Posterior vena cava (tissue), 2 donors: ENCODE measurements around the gene CEP43. TPM values are rescaled to one million over a fixed set of nuclear protein-coding genes. Genes with fewer than 3 reads are reported as not detected.
A peak's percentile ranks its signal among the peaks of the same experiment; 100 is the strongest.
"Not testable (repeated sequence)": the region's sequence is repeated elsewhere in the genome, so short reads cannot be mapped to it uniquely, and the experiment has no call there.

ENCODE experiments used
- DNase-seq: peaks from one replicate; pipeline ENCODE4 v3.0.0-alpha.2; 2020; ENCODE audit warnings: low spot score
- intact Hi-C, 2 donors: fragments of 100-400 bp; cut with DNase I; formaldehyde crosslinking; loops; one replicate each; pipeline versions ENCODE4 v1.14.1 to v1.14.2; 2022 to 2023
- long read RNA-seq, 2 donors: library from polyadenylated mRNA; unstranded; transcript quantifications; one replicate each; pipeline ENCODE4 v2.0.0, GENCODE V29; 2020 to 2021
- total RNA-seq, 2 donors: library from RNA; stranded (reverse); fragmentation: NEBNext Ultra II Directional; extraction: Animal tissue kit (Norgen Biotek cat#: 25700); gene quantifications; one replicate each; pipeline ENCODE4 v1.2.1, GENCODE V29; 2021
- donor health status: DM: yes; HTN: yes; CAD: no.
- donor health status: DM: yes; HTN: yes; CAD: no.

Gene CEP43
- 1 to 10 TPM; 7.9 to 8.7 TPM for total RNA-seq
- long read RNA-seq, donor 1, partial matches to known transcripts: 0 of 2 reads
- long read RNA-seq, donor 1, other reads (novel, unspliced or antisense): 0 of 2 reads
- long read RNA-seq, donor 2, full-length matches to known transcripts: 11 of 16 reads
- long read RNA-seq, donor 2, partial matches to known transcripts: 1 of 16 reads
- long read RNA-seq, donor 2, other reads (novel, unspliced or antisense): 4 of 16 reads

GRCh38 chr6:166999145-166999883 lies at the start of gene CEP43:
TSS of gene CEP43 (plus strand) at chr6:166999397. CDS start at chr6:166999413, 16 bp downstream.
- intact Hi-C loops: loop anchor here in 1 of 2 donors (10.0 kb wide), 1 partner anchor 215 kb away; no protein-coding TSS in a partner anchor
- DNase-seq: peak; percentile 98

DNA sequence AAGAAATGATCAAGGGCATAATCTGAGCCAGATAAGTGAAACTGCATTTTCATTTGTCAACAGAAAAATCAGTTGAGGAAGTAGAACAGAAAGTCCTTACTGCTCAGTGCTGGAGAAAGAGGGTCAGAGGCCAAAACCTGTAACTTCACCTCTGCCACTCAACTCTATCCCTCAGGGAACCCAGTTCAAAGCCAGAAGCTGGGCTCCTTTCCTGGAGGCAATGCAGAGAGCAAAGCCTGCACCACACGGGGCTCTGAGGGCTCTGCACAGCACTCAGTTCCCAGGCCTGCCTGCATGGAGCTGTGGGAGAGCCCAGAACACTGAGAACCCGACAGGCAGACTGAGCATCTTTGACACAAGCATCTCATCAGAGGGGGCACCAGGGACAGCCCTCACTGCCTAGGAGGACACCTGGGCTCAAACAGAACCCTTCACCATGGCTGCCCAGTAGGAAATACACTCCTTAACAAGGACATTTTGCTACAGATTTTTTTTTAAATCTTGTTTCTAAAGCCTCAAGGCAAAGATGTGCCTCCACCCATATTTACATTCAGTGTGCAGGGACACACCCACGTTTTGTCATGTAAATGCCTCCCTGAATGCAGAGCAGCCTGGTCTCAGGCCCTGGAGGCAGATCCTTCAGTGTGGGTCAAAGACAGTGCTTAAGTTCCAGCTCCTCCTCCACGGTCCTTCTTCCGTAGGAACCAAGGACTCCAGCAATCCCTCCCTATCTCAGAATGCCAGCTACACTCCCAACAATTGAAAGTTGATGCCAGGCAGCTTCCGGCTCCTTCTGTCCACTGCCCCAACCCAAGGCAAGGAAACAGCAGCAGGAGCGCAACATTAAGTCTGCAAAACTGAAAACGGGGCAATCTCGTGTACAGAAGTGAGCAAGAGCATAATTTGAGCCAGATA lies 49.4 kb upstream of the CEP43 start:
- no peak for DNase-seq
- intact Hi-C loops: no loop called here

- intact Hi-C loops: no loop called here
These were observed 48.8 kb upstream of the CEP43 start for GRCh38 chr6:166950443-166950821.

DNA sequence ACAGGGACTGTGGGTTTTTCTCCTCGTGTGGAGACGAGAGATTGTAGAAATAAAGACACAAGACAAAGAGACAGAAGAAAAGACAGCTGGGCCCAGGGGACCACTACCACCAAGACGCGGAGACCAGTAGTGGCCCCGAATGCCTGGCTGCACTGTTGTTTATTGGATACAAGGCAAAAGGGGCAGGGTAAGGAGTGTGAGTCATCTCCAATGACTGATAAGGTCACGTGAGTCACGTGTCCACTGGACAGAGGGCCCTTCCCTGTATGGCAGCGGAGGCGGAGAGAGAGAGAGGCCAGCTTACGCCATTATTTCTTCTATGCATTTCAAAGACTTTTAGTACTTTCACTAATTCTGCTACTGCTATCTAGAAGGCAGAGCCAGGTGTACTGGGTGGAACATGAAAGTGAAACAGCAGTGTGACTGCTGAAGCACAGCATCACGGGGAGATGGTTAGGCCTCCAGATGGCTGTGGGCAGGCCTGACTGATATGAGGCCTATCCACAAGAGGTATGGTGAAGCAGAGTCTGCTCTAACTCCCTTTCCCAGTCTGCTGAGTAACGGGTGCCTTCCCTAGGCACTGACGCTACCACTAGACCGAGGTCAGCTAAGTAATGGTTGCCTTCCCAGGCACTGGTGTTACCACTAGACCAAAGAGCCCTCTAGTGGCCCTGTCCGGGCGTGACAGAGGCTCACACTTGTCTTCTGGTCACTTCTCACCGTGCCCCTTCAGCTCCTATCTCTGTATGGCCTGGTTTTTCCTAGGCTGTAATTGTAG lies 48.1 kb upstream of the CEP43 start:
- DNase-seq: peak; percentile 89
- intact Hi-C loops: not testable (repeated sequence)

More at GRCh38 chr6:166950443-166950821, 48.8 kb upstream of the CEP43 start:
- DNase-seq: no peak

- intact Hi-C loops: no loop called here
- no peak for DNase-seq
These were observed 47.5 kb upstream of the CEP43 start for GRCh38 chr6:166951670-166952060.

GRCh38 chr6:166952121-166952520 lies 47.1 kb upstream of the CEP43 start:
- DNase-seq: no peak
- intact Hi-C loops: no loop called here

GRCh38 chr6:166952567-166953486 lies 46.4 kb upstream of the CEP43 start:
- DNase-seq: no peak
- intact Hi-C loops: no loop called here

- DNase-seq: no peak
- intact Hi-C loops: no loop called here
These were observed 45.0 kb upstream of the CEP43 start for GRCh38 chr6:166954118-166954713.

DNA sequence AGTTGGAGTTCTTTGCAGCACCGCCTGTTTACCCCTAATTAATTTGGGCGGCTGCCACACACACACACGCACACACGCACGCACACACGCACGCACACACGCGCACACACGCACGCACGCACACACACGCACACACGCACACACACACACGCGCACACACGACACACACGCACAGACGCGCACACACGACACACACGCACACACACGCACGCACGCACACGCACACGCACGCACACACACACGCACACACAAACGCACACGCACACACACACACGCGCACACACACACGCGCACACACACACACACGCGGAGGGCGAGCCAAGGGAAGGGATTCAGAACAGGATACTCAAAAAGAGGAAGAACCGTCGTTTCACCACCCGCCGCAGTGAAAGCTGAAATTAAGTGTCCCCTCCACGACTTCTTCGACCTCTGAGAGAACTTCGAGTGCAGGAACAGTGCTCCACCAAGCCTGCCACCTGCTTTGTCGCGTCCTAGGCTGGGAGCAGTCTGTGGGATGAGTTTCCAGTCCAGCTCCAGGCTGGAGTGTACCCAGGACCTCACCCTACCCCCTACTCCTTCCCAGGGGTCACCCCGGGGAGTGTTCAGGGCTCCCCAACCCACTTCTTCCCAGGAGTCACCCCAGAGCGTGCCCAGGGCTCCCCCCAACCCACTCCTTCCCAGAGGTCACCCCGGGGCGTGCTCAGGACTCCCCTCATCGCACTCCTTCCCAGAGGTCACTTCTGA lies 43.9 kb upstream of the CEP43 start:
- intact Hi-C loops: no loop called here
- DNase-seq: peak; percentile 88

- DNase-seq: peak; percentile 83
- intact Hi-C loops: loop anchor here in 1 of 2 donors (2.0 kb wide), 1 partner anchor 569 kb away; no protein-coding TSS in a partner anchor
These were observed 43.2 kb upstream of the CEP43 start for GRCh38 chr6:166955865-166956443.

- peak; percentile 99 for DNase-seq
- intact Hi-C loops: loop anchor here in 1 of 2 donors (2.0 kb wide), 1 partner anchor 570 kb away; no protein-coding TSS in a partner anchor
These were observed 42.6 kb upstream of the CEP43 start, which contains the start of gene RNASET2 for GRCh38 chr6:166956444-166957086. TSS of gene RNASET2 (minus strand) at chr6:166956550. CDS start at chr6:166956182, 368 bp downstream.

GRCh38 chr6:166957087-166957804 lies 42.0 kb upstream of the CEP43 start:
- intact Hi-C loops: loop anchor here in 1 of 2 donors (2.0 kb wide), 1 partner anchor 570 kb away; no protein-coding TSS in a partner anchor

DNA sequence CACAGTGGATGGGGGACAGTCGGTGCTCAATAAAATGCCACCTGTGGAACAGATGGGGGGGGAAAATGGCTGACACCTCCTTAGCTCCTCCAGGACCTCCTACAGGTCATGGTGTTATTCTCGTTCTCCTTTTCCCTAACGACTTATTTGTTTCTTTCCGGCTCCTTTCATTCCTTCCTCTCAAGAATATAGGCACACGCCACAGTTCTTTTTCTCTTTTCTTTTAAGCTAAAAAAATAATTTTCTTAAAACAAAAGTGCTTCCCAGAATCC lies 41.5 kb upstream of the CEP43 start:
- intact Hi-C loops: loop anchor here in 1 of 2 donors (2.0 kb wide), 1 partner anchor 571 kb away; no protein-coding TSS in a partner anchor
- DNase-seq: no peak

More at GRCh38 chr6:166957087-166957804, 42.0 kb upstream of the CEP43 start:
- peak; percentile 87 for DNase-seq

DNA sequence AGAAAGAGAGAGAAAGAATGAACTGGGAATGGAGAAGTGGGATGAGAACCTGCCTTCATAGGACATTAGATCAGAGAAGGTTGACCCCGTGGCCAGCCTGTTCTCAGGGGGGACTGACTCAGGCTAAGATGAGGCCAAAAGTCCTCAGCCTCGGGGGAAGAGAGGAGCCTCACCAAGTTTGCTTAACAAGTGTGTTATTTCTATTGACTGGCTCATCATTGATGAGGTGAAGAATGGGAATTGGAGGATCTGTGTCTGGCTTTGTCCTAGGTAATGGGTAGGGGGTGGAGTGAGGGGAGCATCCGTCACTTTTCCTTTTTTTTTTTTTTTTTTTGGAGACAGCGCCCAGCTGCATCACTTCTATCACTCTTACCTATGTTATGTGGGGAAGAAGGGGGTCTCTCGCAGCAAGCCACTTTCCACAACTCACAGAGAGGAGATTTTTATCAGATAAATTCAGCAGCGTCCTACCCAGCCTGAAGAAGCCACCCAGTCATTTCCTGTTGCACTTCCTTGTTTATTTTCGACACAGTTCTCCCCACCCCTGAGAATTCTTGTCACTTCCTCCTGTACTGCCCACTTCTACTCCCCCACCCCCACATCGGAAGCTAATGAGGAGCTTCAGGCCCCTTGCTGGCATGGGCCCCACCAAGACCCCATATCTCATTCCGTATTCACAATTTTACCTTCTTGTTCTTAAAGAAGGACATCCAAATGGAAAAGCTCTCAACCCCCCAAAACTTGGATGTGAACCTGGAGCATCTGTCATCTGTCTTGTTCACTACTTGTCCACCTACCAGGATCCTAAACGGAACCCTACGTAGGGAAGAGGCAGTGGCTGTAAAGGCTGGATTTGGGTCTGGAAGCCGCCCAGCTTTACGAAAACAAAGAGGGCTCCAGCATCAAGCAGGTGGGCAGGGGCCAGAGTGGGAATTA lies 40.0 kb upstream of the CEP43 start:
- no peak for DNase-seq
- intact Hi-C loops: no loop called here
